ENCODE data around the gene KAZN.

DNA sequence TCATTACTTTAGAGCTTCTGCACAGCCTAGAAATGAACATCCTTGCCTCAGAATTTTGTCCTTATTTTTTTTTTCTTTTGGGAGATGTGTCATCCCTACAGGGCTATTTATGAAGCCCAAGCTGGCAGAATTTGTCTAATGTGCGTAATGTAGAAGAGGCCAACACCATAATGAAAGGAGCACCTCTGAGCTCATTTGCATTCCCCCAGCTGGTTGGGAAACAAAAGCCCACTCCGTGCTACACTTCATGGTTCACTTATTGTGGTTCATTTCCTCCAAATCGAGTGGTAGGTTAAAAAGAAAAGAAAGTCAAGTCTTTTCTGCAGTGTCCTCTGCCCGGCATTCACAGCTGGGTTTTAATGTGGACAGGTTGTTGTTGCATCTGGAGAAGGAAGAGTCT, 73.5 kb downstream of the KAZN start:
- TF ChIP-seq GATA2 (IDR thresholded peaks at IDR 0.05; ENCODE audit: low read depth, low read length) (no peak), GATA3 (IDR thresholded peaks at IDR 0.05; ENCODE audit: low read depth, low read length) (no peak)

All from SH-SY5Y (cell line).